Mesenchymal stem cell (in vitro differentiated cells and primary cell): ENCODE results near the gene PIGV.
"Not testable (repeated sequence)": the region's sequence is repeated elsewhere in the genome, so short reads cannot be mapped to it uniquely, and the experiment has no call there.

ENCODE experiments used
- DNase-seq: peaks from one replicate; pipeline ENCODE4 v3.0.0-alpha.2; 2013
- H2AFZ ChIP-seq: one replicate; pipeline ENCODE4 v1.6.1; 2013; ENCODE audit warnings: low read depth, mild to moderate bottlenecking, control low read depth, inconsistent platforms, low read length, moderate library complexity
- H2AK5ac ChIP-seq: 2 replicates; pipeline ENCODE4 v1.6.1; 2013; ENCODE audit warnings: low read length, moderate library complexity, mild to moderate bottlenecking, inconsistent platforms; ENCODE audit not compliant: severe bottlenecking
- H2BK120ac ChIP-seq: one replicate; pipeline ENCODE4 v1.6.1; 2013; ENCODE audit warnings: low read depth, mild to moderate bottlenecking, inconsistent platforms, low read length, moderate library complexity
- H2BK12ac ChIP-seq, 2 experiments: one replicate each; pipeline ENCODE4 v1.6.1; 2013; ENCODE audit warnings: inconsistent platforms in 2 of 2, low read length in 2 of 2, mild to moderate bottlenecking in 2 of 2, moderate library complexity in 2 of 2, control low read depth in 1 of 2
- H2BK15ac ChIP-seq: one replicate; pipeline ENCODE4 v1.6.1; 2013; ENCODE audit warnings: mild to moderate bottlenecking, low read depth, inconsistent platforms; ENCODE audit not compliant: poor library complexity, severe bottlenecking
- H2BK5ac ChIP-seq: 2 replicates; pipeline ENCODE4 v1.6.1; 2013; ENCODE audit warnings: low read depth, mild to moderate bottlenecking, low read length, control low read depth, inconsistent platforms; ENCODE audit not compliant: poor library complexity, severe bottlenecking
- H3K14ac ChIP-seq, 2 experiments: one replicate each; pipeline ENCODE4 v1.6.1; 2013; ENCODE audit warnings: inconsistent platforms in 2 of 2, low read length in 2 of 2, control low read depth in 1 of 2, mild to moderate bottlenecking in 1 of 2, moderate library complexity in 1 of 2
- H3K18ac ChIP-seq, 2 experiments: one replicate each; pipeline ENCODE4 v1.6.1; 2013; ENCODE audit warnings: inconsistent platforms in 2 of 2, low read length in 2 of 2, control low read depth in 1 of 2, low read depth in 1 of 2, mild to moderate bottlenecking in 1 of 2
- H3K23ac ChIP-seq, 2 experiments: one replicate each; pipeline ENCODE4 v1.6.1; 2013; ENCODE audit warnings: inconsistent platforms in 2 of 2, low read length in 2 of 2, mild to moderate bottlenecking in 2 of 2, moderate library complexity in 2 of 2, control low read depth in 1 of 2
- H3K27ac ChIP-seq: 2 replicates; pipeline ENCODE4 v1.5.1; 2013; ENCODE audit warnings: mild to moderate bottlenecking, moderate library complexity, low read length, control low read depth, inconsistent platforms; ENCODE audit not compliant: poor library complexity, severe bottlenecking
- H3K27me3 ChIP-seq, 2 experiments: 2 replicates each; pipeline versions ENCODE4 v1.6.1 to v1.7.0; 2013; ENCODE audit warnings: low read length in 2 of 2, mild to moderate bottlenecking in 2 of 2, moderate library complexity in 2 of 2, control low read depth in 1 of 2, inconsistent platforms in 1 of 2; ENCODE audit not compliant: control insufficient read depth in 1 of 2, insufficient read depth in 1 of 2
- H3K36me3 ChIP-seq, 2 experiments: 2 replicates each; pipeline versions ENCODE4 v1.6.1 to v1.7.0; 2013; ENCODE audit warnings: low read length in 2 of 2, control low read depth in 1 of 2, inconsistent platforms in 1 of 2, low read depth in 1 of 2, mild to moderate bottlenecking in 1 of 2; ENCODE audit not compliant: insufficient read depth in 2 of 2, control insufficient read depth in 1 of 2
- H3K4ac ChIP-seq, 2 experiments: one replicate each; pipeline ENCODE4 v1.6.1; 2013; ENCODE audit warnings: inconsistent platforms in 2 of 2, low read length in 2 of 2, mild to moderate bottlenecking in 2 of 2, moderate library complexity in 2 of 2, control low read depth in 1 of 2, low read depth in 1 of 2
- H3K4me1 ChIP-seq: 2 replicates; pipeline ENCODE4 v1.6.1; 2013; ENCODE audit warnings: low read depth, low read length, control low read depth; ENCODE audit not compliant: control insufficient read depth, insufficient read depth
- H3K4me2 ChIP-seq: 2 replicates; pipeline ENCODE4 v1.6.1; 2013; ENCODE audit warnings: low read length, mild to moderate bottlenecking, inconsistent platforms; ENCODE audit not compliant: poor library complexity, severe bottlenecking
- H3K4me3 ChIP-seq, 2 experiments: 2 replicates each; pipeline versions ENCODE4 v1.5.1 to v1.7.0; 2013; ENCODE audit warnings: low read length in 2 of 2, mild to moderate bottlenecking in 2 of 2, control low read depth in 1 of 2, low read depth in 1 of 2; ENCODE audit not compliant: insufficient read depth in 1 of 2
- H3K79me1 ChIP-seq: replicated peaks from 2 replicates; pipeline ENCODE4 v1.6.1; 2013; ENCODE audit warnings: mild to moderate bottlenecking, control low read depth, low read length, inconsistent platforms; ENCODE audit not compliant: poor library complexity, severe bottlenecking
- H3K9ac ChIP-seq: 2 replicates; pipeline ENCODE4 v1.7.0; 2013; ENCODE audit warnings: mild to moderate bottlenecking, low read length, moderate library complexity
- H3K9me3 ChIP-seq: 2 replicates; pipeline ENCODE4 v1.7.0; 2013; ENCODE audit warnings: mild to moderate bottlenecking, low read length; ENCODE audit not compliant: control insufficient read depth
- H4K8ac ChIP-seq: one replicate; pipeline ENCODE4 v1.6.1; 2013; ENCODE audit warnings: inconsistent platforms, mild to moderate bottlenecking, low read length, moderate library complexity
- H4K91ac ChIP-seq: one replicate; pipeline ENCODE4 v1.6.1; 2013; ENCODE audit warnings: mild to moderate bottlenecking, low read length, inconsistent platforms
- WGBS: methylation state at CpG from one replicate; pipeline ENCODE4 v1.1.7; 2013; ENCODE audit warnings: mixed read lengths; 5-methylcytosine and 5-hydroxymethylcytosine counted together

The PIGV gene

DNA sequence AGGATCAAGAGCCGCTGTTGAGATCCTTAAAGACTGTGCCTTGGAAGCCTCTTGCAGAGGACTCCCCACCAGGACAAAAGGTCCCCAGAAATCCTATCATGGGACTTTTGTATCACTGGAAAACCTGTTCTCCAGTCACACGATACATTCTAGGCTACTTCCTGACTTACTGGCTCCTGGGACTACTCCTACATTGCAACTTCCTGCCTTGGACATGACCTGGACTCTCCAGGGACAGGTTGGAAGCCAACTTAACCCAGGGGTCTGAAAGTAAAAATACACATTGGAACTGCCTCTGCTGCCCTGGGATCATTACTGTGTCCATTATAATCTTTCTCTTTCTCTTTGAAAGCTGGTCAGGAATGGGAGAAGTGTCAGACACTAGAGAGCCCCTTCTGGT lies 9.9 kb downstream of the PIGV start:
- Histone ChIP-seq H3K9ac (no peak overlapping the region), H2BK5ac (no peak overlapping the region), H3K14ac (no peak overlapping the region), H2BK15ac (no peak overlapping the region), H3K9me3 (no peaks in the 10 kb centered on the region), H3K27ac (no peak overlapping the region), H4K8ac (no peak overlapping the region), H3K27me3 (no peaks in the 10 kb centered on the region), H4K91ac (no peak overlapping the region), H3K18ac (no peak overlapping the region), H2AFZ (no peak overlapping the region), H2AK5ac (no peak overlapping the region), H3K4me2 (no peak overlapping the region), H3K4me3 (no peak overlapping the region), H3K4ac (no peak overlapping the region), H2BK120ac (no peak overlapping the region), H3K23ac (no peak overlapping the region), H3K4me1 (peaks cover 7% of the 10 kb centered on the region), H3K79me1 (peaks cover 10% of the 10 kb centered on the region), H3K36me3 (peaks cover 20 to 34% of the 10 kb centered on the region in 2 experiments), H2BK12ac (no peak overlapping the region)
- DNase-seq: no peak
- 75% methylated on average over 2 of the region's 2 CpGs for WGBS

DNA sequence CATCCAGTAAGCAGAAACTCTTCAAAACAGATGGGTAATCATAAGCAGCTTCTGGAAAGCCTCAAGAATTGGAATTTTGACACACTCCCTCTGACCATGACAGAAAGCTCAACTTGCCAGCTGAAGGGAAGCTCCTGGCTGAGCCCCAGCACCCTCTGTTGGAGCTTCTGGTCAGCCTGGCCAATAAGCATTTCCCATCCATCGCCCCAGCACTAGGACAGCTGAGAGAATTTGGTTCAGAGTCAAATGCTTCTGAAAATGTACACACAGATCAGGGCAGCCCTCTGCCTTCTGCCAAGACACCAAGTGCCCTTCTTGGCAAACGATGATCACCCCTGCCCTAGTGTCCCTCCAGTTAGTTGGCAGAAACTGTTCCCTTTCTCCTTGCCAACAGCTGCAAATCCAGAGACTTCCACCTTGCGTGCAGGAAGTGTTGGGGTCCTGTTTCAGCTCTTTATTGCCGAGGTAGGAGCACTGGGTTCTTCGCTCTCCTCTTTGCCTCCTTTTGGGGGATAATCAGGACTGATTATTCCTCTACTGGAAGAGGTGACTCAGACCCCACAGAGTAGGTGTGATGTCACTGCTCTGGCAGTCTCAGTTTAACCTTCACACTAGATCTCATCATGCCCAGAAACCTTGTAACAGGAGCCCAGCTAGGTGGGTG lies 11.9 kb downstream of the PIGV start:
- Histone ChIP-seq H3K23ac (no peak overlapping the region), H4K8ac (no peak overlapping the region), H3K4ac (peak overlapping the region in 1 of 2 experiments; percentile 17), H3K4me2 (no peak overlapping the region), H2BK12ac (peak overlapping the region in 1 of 2 experiments; percentile 31), H4K91ac (no peak overlapping the region), H3K9me3 (no peaks in the 10 kb centered on the region), H3K9ac (peak overlapping the region; percentile 75), H2AFZ (no peak overlapping the region), H2BK120ac (no peak overlapping the region), H3K36me3 (peaks cover 8 to 24% of the 10 kb centered on the region in 2 experiments), H2AK5ac (no peak overlapping the region), H3K14ac (no peak overlapping the region), H3K27me3 (no peaks in the 10 kb centered on the region), H3K27ac (no peak overlapping the region), H3K4me3 (peak overlapping the region in 1 of 2 experiments; percentile 66), H2BK5ac (no peak overlapping the region), H3K4me1 (peaks cover 7% of the 10 kb centered on the region), H3K18ac (no peak overlapping the region), H2BK15ac (no peak overlapping the region), H3K79me1 (peaks cover 4% of the 10 kb centered on the region)
- 74% methylated on average over 5 of the region's 5 CpGs for WGBS
- peak; percentile 78 for DNase-seq

DNA sequence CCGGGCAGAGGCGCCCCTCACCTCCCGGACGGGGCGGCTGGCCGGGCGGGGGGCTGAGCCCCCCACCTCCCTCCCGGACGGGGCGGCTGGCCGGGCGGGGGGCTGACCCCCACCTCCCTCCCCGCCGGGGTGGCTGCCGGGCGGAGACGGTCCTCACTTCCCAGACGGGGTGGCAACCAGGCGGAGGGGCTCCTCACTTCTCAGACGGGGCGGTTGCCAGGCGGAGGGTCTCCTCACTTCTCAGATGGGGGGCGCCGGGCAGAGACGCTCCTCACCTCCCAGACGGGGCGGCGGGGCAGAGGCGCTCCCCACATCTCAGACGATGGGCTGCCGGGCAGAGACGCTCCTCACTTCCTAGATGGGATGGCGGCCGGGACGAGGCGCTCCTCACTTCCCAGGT lies 16.2 kb downstream of the PIGV start:
- H3K4me1 ChIP-seq, H3K4ac ChIP-seq, H3K27ac ChIP-seq, H4K8ac ChIP-seq, H3K9me3 ChIP-seq, H3K4me2 ChIP-seq, H4K91ac ChIP-seq, H2BK120ac ChIP-seq, H3K79me1 ChIP-seq, H2BK5ac ChIP-seq, H3K27me3 ChIP-seq, H3K36me3 ChIP-seq, H3K4me3 ChIP-seq, H3K23ac ChIP-seq, H3K14ac ChIP-seq, H2AK5ac ChIP-seq, H3K9ac ChIP-seq, DNase-seq, H2BK15ac ChIP-seq, H2BK12ac ChIP-seq, H3K18ac ChIP-seq, H2AFZ ChIP-seq: not testable (repeated sequence)
- 100% methylated on average over 12 of the region's 36 CpGs for WGBS

DNA sequence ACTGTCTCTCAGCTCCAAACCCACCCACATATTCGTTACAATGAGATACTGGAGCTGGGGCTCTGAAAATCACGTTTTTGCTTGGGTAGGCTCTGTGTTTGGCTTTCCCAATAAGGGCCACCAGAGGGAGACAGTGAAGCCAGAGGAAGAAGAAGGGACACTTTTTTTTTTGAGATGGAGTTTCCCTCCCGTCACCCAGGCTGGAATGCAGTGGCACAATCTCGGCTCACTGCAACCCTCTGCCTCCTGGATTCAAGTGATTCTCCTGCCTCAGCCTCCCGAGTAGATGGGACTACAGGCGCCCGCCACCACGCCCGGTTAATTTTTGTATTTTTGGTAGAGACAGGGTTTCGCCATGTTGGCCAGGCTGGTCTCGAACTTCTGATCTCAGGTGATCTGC lies 22.4 kb downstream of the PIGV start:
- H4K91ac ChIP-seq, H2BK15ac ChIP-seq, H3K4me2 ChIP-seq, H2BK120ac ChIP-seq, H3K9ac ChIP-seq, H2AFZ ChIP-seq, H3K14ac ChIP-seq, H3K9me3 ChIP-seq, H4K8ac ChIP-seq, H2BK12ac ChIP-seq, H3K18ac ChIP-seq, H2AK5ac ChIP-seq, H3K4me1 ChIP-seq, H3K36me3 ChIP-seq, H2BK5ac ChIP-seq, H3K27me3 ChIP-seq, H3K4ac ChIP-seq, H3K27ac ChIP-seq, H3K4me3 ChIP-seq, H3K79me1 ChIP-seq, H3K23ac ChIP-seq: not testable (repeated sequence)
- DNase-seq: peak; percentile 83
- WGBS: 66% methylated on average over 9 of the region's 11 CpGs
